H7 (cell line): ENCODE results near the gene WDFY3. TPM values are rescaled to one million over a fixed set of nuclear protein-coding genes. Genes with fewer than 3 reads are reported as not detected.

Experiments
- DNase-seq: peaks from one replicate; pipeline ENCODE4 v3.0.0; 2012
- H3K27me3 ChIP-seq: 2 replicates; pipeline ENCODE4 v1.6.0; 2011; ENCODE audit warnings: mild to moderate bottlenecking, low read length; ENCODE audit not compliant: control insufficient read depth, insufficient read depth
- H3K36me3 ChIP-seq: replicated peaks from 2 replicates; pipeline ENCODE4 v1.5.1; 2011; ENCODE audit warnings: low read length; ENCODE audit not compliant: control insufficient read depth, insufficient read depth
- H3K4me3 ChIP-seq: 2 replicates; pipeline ENCODE4 v1.5.1; 2011; ENCODE audit warnings: low read depth, mild to moderate bottlenecking, control low read depth, low read length, moderate library complexity; ENCODE audit not compliant: insufficient read depth
- total RNA-seq: library from RNA; depleted of rRNA; stranded (reverse); fragments of >200 nt; shearing (Covaris generic); gene quantifications from 2 replicates; pipeline ENCODE4 v1.2.3, GENCODE V29; 2014; rRNA removed

Gene WDFY3
- total RNA-seq = 19.5 and 39.4 TPM in 2 replicates

- no peaks in the 10 kb centered on the region for H3K27me3 ChIP-seq
- H3K4me3 ChIP-seq = peak within 1 kb of the TSS; percentile 75
- no peaks in the 10 kb centered on the region for H3K36me3 ChIP-seq
- peak; percentile 88 for DNase-seq
Measured at GRCh38 chr4:84966382-84967242, at the start of gene WDFY3. Gene WDFY3, minus strand, starts transcription at chr4:84966690. Its CDS starts 106,099 bp downstream, at chr4:84860591.

DNA sequence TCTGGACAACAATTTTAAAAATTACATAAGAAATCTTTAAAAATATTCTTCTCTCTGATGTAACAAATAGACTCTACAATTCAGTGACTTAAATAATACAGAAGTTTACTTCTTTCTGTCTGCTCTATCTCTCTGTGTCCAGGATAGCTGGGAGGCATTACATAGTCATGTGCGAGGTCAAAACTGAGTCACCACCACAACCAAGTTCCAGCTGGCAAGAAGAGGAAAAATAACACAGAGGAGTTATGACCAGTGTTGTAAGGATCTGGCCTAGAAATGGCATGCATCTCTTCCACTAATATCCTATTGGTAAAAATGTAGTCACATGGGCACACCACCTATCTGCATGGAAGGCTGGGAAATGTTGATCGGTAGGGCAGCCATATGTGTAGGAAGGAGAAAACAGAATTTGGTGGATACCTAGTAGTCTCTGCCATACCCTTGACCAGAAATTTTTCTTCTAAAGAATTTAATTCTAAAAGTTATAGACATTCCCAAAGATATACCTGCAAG lies 39.4 kb upstream of the WDFY3 start:
- no peak overlapping the region for H3K4me3 ChIP-seq
- no peak for DNase-seq
- no peaks in the 10 kb centered on the region for H3K36me3 ChIP-seq
- H3K27me3 ChIP-seq = no peaks in the 10 kb centered on the region

- Histone ChIP-seq H3K27me3 (no peaks in the 10 kb centered on the region), H3K36me3 (no peaks in the 10 kb centered on the region), H3K4me3 (no peak overlapping the region)
- no peak for DNase-seq
Measured at GRCh38 chr4:85000343-85000742, 33.9 kb upstream of the WDFY3 start.

- no peak for DNase-seq
- no peaks in the 10 kb centered on the region for H3K36me3 ChIP-seq
- H3K4me3 ChIP-seq = no peak overlapping the region
- no peaks in the 10 kb centered on the region for H3K27me3 ChIP-seq
Measured at GRCh38 chr4:84995386-84995785, 28.9 kb upstream of the WDFY3 start.

GRCh38 chr4:84994280-84994679 lies 27.8 kb upstream of the WDFY3 start:
- Histone ChIP-seq H3K27me3 (no peaks in the 10 kb centered on the region), H3K36me3 (no peaks in the 10 kb centered on the region), H3K4me3 (no peak overlapping the region)
- peak; percentile 7 for DNase-seq

GRCh38 chr4:84985952-84986351 lies 19.5 kb upstream of the WDFY3 start:
- no peak for DNase-seq

DNA sequence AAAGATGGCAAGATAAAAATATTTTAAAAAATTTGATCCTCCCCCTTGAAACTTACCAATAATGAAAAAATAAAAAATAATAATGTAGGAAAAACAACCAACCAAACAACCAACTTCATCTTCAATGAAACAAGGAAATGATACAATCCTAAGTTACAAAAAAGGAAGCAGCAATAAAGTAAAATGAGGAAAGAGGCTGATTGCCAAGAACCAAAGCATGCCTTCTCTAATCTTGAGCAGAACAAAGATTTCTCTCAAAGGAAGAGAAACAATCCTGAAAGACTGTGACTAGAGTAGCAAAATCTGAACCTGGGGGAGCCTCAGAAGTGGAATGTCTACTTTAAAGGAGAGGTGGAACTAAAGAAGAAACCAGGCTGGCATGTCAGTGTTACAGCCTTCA lies 10.9 kb upstream of the WDFY3 start:
- no peak overlapping the region for H3K4me3 ChIP-seq
- no peak for DNase-seq

More at GRCh38 chr4:84985952-84986351, 19.5 kb upstream of the WDFY3 start:
- H3K36me3 ChIP-seq = no peaks in the 10 kb centered on the region
- H3K4me3 ChIP-seq = no peak overlapping the region
- no peaks in the 10 kb centered on the region for H3K27me3 ChIP-seq

DNA sequence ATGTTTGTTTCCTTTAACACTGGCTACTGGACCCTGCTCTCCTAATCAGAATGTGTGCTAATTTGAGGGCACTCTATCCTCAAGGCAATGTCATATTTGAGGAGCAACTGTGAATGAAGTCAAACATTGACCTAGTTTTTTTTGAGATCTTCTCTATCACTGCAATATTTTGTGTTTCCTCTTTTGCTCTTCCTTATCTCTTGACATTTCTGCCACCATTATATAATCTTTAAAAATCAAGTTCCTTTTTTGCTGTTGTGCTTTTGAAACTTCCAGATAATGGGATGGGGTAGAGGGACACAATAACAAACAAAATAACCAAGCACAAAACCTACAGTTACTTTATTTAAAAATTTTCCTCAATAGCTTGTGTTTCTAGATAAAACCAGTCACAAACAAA lies 7.4 kb upstream of the WDFY3 start:
- H3K27me3 ChIP-seq = no peaks in the 10 kb centered on the region
- H3K4me3 ChIP-seq = no peak overlapping the region
- DNase-seq = no peak
- H3K36me3 ChIP-seq = no peaks in the 10 kb centered on the region

More for the DNA sequence above, 10.9 kb upstream of the WDFY3 start:
- H3K27me3 ChIP-seq = no peaks in the 10 kb centered on the region
- no peaks in the 10 kb centered on the region for H3K36me3 ChIP-seq

DNA sequence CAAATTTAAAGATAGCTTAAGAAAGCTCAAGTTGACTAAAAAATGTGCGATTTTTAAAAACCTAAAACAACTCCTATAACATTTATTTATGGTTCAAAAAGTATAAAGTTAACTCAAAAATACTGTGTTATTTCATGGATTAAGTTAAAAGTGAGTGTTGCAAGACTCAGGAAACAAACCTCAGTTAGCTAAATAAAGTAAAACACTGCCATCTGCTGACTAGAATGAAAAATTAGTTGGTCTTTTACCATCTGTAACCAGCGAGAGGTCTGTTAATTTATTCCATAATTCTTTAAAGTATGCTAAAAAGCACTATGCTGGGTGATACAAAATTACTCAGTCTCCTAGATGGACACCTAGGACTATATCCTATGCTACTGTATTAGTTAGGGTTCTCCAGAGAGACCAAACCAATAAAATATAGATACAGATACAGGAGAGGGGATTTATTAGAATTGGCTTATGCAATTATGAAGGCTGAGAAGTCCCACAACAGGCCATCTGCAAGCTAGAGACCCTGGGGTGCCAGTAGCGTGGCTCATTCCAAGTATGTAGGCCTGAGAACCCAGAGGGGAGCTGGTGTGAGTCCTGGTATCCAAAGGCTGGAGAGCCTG lies 4.9 kb upstream of the WDFY3 start:
- DNase-seq = peak; percentile 35
- no peaks in the 10 kb centered on the region for H3K36me3 ChIP-seq
- no peak overlapping the region for H3K4me3 ChIP-seq
- H3K27me3 ChIP-seq = no peaks in the 10 kb centered on the region

DNA sequence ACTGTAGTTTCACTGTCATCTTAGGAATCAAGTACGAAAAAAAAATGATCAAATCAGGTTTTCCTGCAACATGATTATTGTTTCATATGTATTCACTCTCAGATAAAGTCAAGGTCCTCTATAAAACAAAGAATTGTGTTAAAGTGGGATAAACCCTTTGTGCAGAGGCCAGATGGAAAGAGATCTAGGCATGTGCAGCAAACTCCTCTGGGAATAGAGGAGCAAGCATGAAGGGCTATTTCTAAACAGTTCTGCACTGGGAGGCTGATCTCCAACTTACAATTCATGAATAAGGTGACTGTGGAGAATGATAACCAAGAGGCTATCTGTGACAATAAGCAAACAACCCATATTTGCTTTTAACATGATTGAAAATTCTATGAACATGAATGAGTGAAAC lies 2.4 kb upstream of the WDFY3 start:
- H3K27me3 ChIP-seq = no peaks in the 10 kb centered on the region
- DNase-seq = no peak
- no peaks in the 10 kb centered on the region for H3K36me3 ChIP-seq
- no peak overlapping the region for H3K4me3 ChIP-seq

DNA sequence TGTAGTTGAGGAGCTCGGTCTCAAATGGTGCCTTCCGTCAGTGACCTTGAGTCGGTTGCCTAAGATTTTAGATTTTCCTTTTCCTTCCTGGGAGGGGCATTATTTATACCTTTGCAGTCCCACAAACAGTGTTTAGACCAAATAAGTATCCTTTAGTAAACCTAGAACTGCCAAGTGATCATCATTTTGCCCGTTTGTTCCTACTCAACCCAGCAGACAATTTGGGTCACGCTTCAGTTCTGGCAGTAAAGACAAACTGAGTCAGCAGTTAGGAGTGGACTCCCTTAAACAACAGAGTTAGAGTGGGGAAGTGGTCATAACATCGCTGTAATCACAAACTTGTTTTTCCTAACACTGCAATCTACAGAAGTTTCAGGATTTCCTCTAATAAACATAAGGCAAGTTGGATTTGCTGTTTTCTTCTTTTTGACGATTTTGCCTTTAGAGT lies 777 bp upstream of the WDFY3 start:
- Histone ChIP-seq H3K27me3 (no peaks in the 10 kb centered on the region), H3K4me3 (peak overlapping the region; percentile 75), H3K36me3 (no peaks in the 10 kb centered on the region)
- no peak for DNase-seq

DNA sequence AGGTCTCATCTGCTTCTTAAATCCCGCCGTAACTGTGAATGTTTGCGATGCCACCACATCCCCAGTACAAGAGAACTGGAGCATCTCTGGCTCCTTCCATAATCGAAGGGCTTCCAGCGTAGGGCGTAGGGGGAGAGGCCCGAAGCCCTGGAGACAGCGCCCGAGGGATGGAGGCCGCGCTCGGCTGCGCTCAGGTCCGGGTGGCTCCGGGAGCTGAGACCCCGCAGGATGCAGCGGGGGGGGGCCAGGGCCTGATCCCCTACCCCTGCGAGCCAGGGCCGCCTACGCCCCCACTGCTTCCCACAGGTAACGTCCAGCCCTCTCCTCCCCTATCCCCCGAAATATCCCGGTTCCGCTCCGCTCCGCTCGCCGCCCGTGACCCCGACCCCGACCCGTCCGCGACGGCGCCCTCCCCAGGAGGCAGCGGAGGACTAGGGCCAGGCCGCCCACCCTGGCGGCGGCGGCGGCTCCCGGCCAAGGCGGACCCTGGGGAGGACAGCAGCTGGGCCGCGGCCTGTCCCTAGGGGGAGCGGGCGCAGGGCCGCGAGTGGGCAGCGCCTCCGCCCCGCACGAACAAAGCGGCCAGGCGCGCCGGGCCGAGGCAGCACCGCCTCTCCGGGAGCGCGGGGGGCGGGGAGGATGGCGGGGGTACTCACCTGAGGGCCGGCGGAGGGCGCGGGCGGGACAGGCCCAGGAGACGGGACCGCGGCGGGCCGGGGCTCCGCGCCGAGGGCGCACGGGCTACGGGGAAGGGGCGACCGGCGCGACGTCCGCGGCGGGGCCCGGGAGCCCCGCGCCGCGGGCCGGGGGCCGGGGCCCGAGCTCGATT lies 723 bp downstream of the WDFY3 start:
- Histone ChIP-seq H3K36me3 (no peaks in the 10 kb centered on the region), H3K4me3 (peak overlapping the region; percentile 75), H3K27me3 (no peaks in the 10 kb centered on the region)
- peak; percentile 85 for DNase-seq

GRCh38 chr4:84964995-84965552 lies 1.4 kb downstream of the WDFY3 start:
- Histone ChIP-seq H3K27me3 (no peaks in the 10 kb centered on the region), H3K4me3 (peak overlapping the region; percentile 75), H3K36me3 (no peaks in the 10 kb centered on the region)
- no peak for DNase-seq

- no peak overlapping the region for H3K4me3 ChIP-seq
- no peaks in the 10 kb centered on the region for H3K27me3 ChIP-seq
- DNase-seq = no peak
- no peaks in the 10 kb centered on the region for H3K36me3 ChIP-seq
Measured at GRCh38 chr4:84962102-84962501, 4.4 kb downstream of the WDFY3 start.
